GM12878 (cell line): ENCODE data around the gene C20orf202. TPM values are rescaled to one million over a fixed set of nuclear protein-coding genes. Genes with fewer than 3 reads are reported as not detected.

Experiments
- ATAC-seq: fragments of 200-7000 bp; cut with Tn5 transposase; 3 replicates; pipeline ENCODE4 v1.9.1; 2020; ENCODE audit warnings: mild to moderate bottlenecking, moderate library complexity
- BruUV-seq: library from RNA; stranded (reverse); fragments of 400-500 nt; replicated peaks from 2 replicates; lab custom pipeline; 2021; lab: Mats Ljungman, UMichigan
- CTCF ChIA-PET: fragments of 300-600 bp; sonication (Branson Sonifier 250); formaldehyde crosslinking; extraction: SDS; loops from one replicate; lab custom pipeline; 2021; ENCODE audit warnings: inconsistent platforms; lab: Yijun Ruan, JAX
- POLR2A ChIA-PET: fragments of 350-600 bp; formaldehyde crosslinking; extraction: SDS; loops from one replicate; lab custom pipeline; 2021; ENCODE audit warnings: inconsistent platforms; lab: Charles Lee
- RAD21 ChIA-PET: fragments of 300-600 bp; sonication (Branson Sonifier 250); formaldehyde crosslinking; loops from one replicate; lab custom pipeline; 2023; ENCODE audit warnings: antibody characterized with exemption; ENCODE audit not compliant: unreplicated experiment; lab: Charles Lee
- SMC1A ChIA-PET: fragments of 300-600 bp; sonication (Branson Sonifier 250); formaldehyde crosslinking; loops from one replicate; lab custom pipeline; 2023; ENCODE audit not compliant: unreplicated experiment, uncharacterized antibody; lab: Charles Lee
- DNase-seq: peaks from one replicate; pipeline ENCODE4 v3.0.0-alpha.2; 2011; ENCODE audit warnings: low read depth, low spot score
- FAIRE-seq: peaks from 3 replicates; lab custom pipeline; 2011; peaks lifted over from hg19 to GRCh38; lab: Jason Lieb, UNC
- H2AFZ ChIP-seq: 2 replicates; pipeline ENCODE4 v1.6.0; 2011; ENCODE audit warnings: low read depth, low read length, control low read depth; ENCODE audit not compliant: control insufficient read depth
- H3K27ac ChIP-seq: 2 replicates; pipeline ENCODE4 v1.5.1; 2011; ENCODE audit warnings: control low read depth; ENCODE audit not compliant: control insufficient read depth, insufficient read depth
- H3K27me3 ChIP-seq, 2 experiments: replicated peaks in 1 of 2; 2 replicates each; pipeline versions ENCODE4 v1.6.0 to v1.6.1; 2011; ENCODE audit warnings: low read length in 1 of 2; ENCODE audit not compliant: control insufficient read depth in 2 of 2, insufficient read depth in 2 of 2
- H3K36me3 ChIP-seq, 2 experiments: 2 replicates each; pipeline ENCODE4 v1.5.1; 2011; ENCODE audit warnings: low read length in 1 of 2; ENCODE audit not compliant: control insufficient read depth in 2 of 2, insufficient read depth in 2 of 2
- H3K4me1 ChIP-seq: 2 replicates; pipeline ENCODE4 v1.6.1; 2011; ENCODE audit warnings: mild to moderate bottlenecking, low read length, moderate library complexity, mixed read lengths; ENCODE audit not compliant: control insufficient read depth, insufficient read depth
- H3K4me2 ChIP-seq: 2 replicates; pipeline ENCODE4 v1.6.0; 2011; ENCODE audit warnings: control low read depth; ENCODE audit not compliant: control insufficient read depth, insufficient read depth
- H3K4me3 ChIP-seq: fragments of 200-600 bp; sonication (generic); 2 replicates; pipeline ENCODE4 v1.5.1; 2016
- H3K79me2 ChIP-seq: 2 replicates; pipeline ENCODE4 v1.6.0; 2011; ENCODE audit warnings: low read length; ENCODE audit not compliant: control insufficient read depth, insufficient read depth
- H3K9ac ChIP-seq: 2 replicates; pipeline ENCODE4 v1.8.0; 2011; ENCODE audit warnings: low read length, control low read depth, mixed read lengths; ENCODE audit not compliant: control insufficient read depth, insufficient read depth
- H3K9me3 ChIP-seq: replicated peaks from 3 replicates; pipeline ENCODE4 v1.5.1; 2011; ENCODE audit warnings: mild to moderate bottlenecking, low read length; ENCODE audit not compliant: control insufficient read depth, insufficient read depth
- H4K20me1 ChIP-seq: 2 replicates; pipeline ENCODE4 v1.6.0; 2011; ENCODE audit not compliant: control insufficient read depth, insufficient read depth
- BACH1 ChIP-seq: fragments of 450-650 bp; IDR thresholded peaks from 2 replicates; pipeline ENCODE4 v1.6.1; 2017; ENCODE audit warnings: mild to moderate bottlenecking, borderline replicate concordance
- EGR1 ChIP-seq, 2 experiments: IDR thresholded peaks; 1 replicate in 1 of 2; 2 replicates in 1 of 2; pipeline ENCODE4 v1.6.1; 2011 to 2012; ENCODE audit warnings: low read depth in 2 of 2, low read length in 2 of 2, borderline replicate concordance in 1 of 2, mild to moderate bottlenecking in 1 of 2, moderate library complexity in 1 of 2
- GABPA ChIP-seq: IDR thresholded peaks from 2 replicates; pipeline ENCODE4 v1.6.1; 2014; ENCODE audit warnings: antibody characterized with exemption, low read depth, mild to moderate bottlenecking, inconsistent platforms
- NFXL1 ChIP-seq: fragments of 450-650 bp; IDR thresholded peaks from 2 replicates; pipeline ENCODE4 v1.6.1; 2017; ENCODE audit warnings: antibody characterized with exemption, mild to moderate bottlenecking, borderline replicate concordance
- SPI1 ChIP-seq: IDR thresholded peaks from 2 replicates; pipeline ENCODE4 v1.6.1; 2011; ENCODE audit warnings: low read depth, mild to moderate bottlenecking, low read length, moderate library complexity, borderline replicate concordance; ENCODE audit not compliant: insufficient read depth
- SRF ChIP-seq, 2 experiments: IDR thresholded peaks; 2 replicates each; pipeline ENCODE4 v1.6.1; 2011; ENCODE audit warnings: low read depth in 2 of 2, low read length in 2 of 2, mild to moderate bottlenecking in 1 of 2, moderate library complexity in 1 of 2
- WRNIP1 ChIP-seq: IDR thresholded peaks from 2 replicates; pipeline ENCODE4 v1.6.1; 2011; ENCODE audit warnings: low read depth, low read length, improper control_type of control experiment, borderline replicate concordance
- ZNF274 ChIP-seq: IDR thresholded peaks from one replicate; pipeline ENCODE4 v1.8.0; 2011; ENCODE audit not compliant: insufficient read length, insufficient read depth
- WGBS: methylation state at CpG from one replicate; pipeline ENCODE4 v1.1.6; 2016; ENCODE audit warnings: low lambda C conversion rate; ENCODE audit not compliant: insufficient replicate concordance, insufficient coverage; ENCODE audit errors: missing lambda C conversion rate; 5-methylcytosine and 5-hydroxymethylcytosine counted together
- in situ Hi-C: fragments of 300-500 bp; cut with MboI; formaldehyde crosslinking; loops from 9 replicates; pipeline ENCODE4 v1.14.3; 2018; ENCODE audit warnings: mixed read lengths
- intact Hi-C: fragments of 100-400 bp; cut with micrococcal nuclease; formaldehyde crosslinking; loops from one replicate; pipeline ENCODE4 v1.14.2; 2022; ENCODE audit not compliant: unreplicated experiment
- polyA plus RNA-seq, 11 experiments: library from polyadenylated mRNA; depleted of rRNA in 4 of 11; unstranded in 6 of 11; stranded (reverse) in 5 of 11; fragments of >200 nt; fragmentation: Nextera tagmentation in 4 of 11; fragmentation: Illumina TruSeq in 1 of 11; extraction: Ambion mirVana in 4 of 11; extraction: Trizol in 1 of 11; gene quantifications; 1 replicate in 1 of 11; 2 replicates in 10 of 11; pipeline versions ENCODE4 v1.2.1 to v1.2.3, GENCODE V29; 2011 to 2016; ENCODE audit warnings: inconsistent platforms in 2 of 11, missing spikeins in 2 of 11, low read depth in 1 of 11
- total RNA-seq, 4 experiments: library from RNA; depleted of rRNA in 3 of 4; stranded (reverse); fragments of >200 nt in 3 of 4; fragmentation: Illumina TruSeq in 1 of 4; extraction: Trizol in 1 of 4; gene quantifications; 2 replicates each; pipeline versions ENCODE4 v1.2.1 to v1.2.3, GENCODE V29; 2013 to 2021
- TF ChIP-seq, protein P1 (sequence below): fragments of 450-650 bp; IDR thresholded peaks from 2 replicates; pipeline ENCODE4 v1.6.1; 2016; ENCODE audit warnings: mild to moderate bottlenecking
- TF ChIP-seq, protein P2 (sequence below): IDR thresholded peaks from 2 replicates; pipeline ENCODE4 v1.6.1; 2011; ENCODE audit warnings: borderline replicate concordance, low read depth, mild to moderate bottlenecking, moderate library complexity, low read length; ENCODE audit not compliant: insufficient read depth, poor library complexity, severe bottlenecking
- TF ChIP-seq, protein P3 (sequence below): fragments of 150-350 bp; IDR thresholded peaks from 2 replicates; pipeline ENCODE4 v1.6.1; 2016; ENCODE audit warnings: low read depth, low read length
- TF ChIP-seq, protein P4 (sequence below): fragments of 450-650 bp; IDR thresholded peaks from 2 replicates; pipeline ENCODE4 v1.6.1; 2017; ENCODE audit warnings: borderline replicate concordance

Gene C20orf202
- total and polyA plus RNA-seq, 10 of the 15 experiments (the other 5 are each of a cell fraction or from before 2014, with no cell fraction given), result 0.04 TPM; not detected in 8

DNA sequence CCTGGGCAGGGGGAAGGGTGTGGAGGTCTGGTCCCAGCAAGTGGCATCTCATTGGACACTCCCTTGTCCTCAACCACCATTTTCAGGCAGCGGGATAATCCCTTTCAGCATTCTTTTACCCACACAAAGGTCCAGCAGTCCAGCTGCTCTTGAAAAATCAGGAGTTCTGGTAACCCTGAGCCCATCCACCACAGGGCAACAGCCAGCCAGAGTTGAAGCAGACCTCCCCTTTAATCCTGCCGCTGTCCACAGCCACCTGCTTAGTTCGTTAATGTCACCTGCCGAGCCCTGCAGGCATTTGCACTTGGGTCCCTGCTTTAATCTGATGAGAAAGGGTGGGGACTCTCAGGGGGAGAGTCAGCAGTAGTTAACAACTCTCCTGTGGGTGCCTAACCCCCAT lies 29.6 kb upstream of the C20orf202 start:
- POLR2A ChIA-PET, result no interaction called here
- Histone ChIP-seq H2AFZ (no peak overlapping the region), H3K27ac (no peak overlapping the region), H3K4me3 (no peak overlapping the region), H3K4me2 (no peak overlapping the region), H4K20me1 (no peaks in the 10 kb centered on the region; the same call in 1 of the 2 replicates), H3K9me3 (no peaks in the 10 kb centered on the region), H3K27me3 (no peaks in the 10 kb centered on the region), H3K36me3 (peaks cover 9 to 10% of the 10 kb centered on the region in 2 experiments; a peak in 3 of 4 replicates), H3K9ac (no peak overlapping the region), H3K79me2 (no peaks in the 10 kb centered on the region), H3K4me1 (no peaks in the 10 kb centered on the region)
- ATAC-seq, result no peak
- RAD21 ChIA-PET, result no interaction called here
- 92% methylated on average over 4 of the region's 4 CpGs for WGBS
- intact Hi-C loops, result no loop called here
- DNase-seq, result no peak
- in situ Hi-C loops, result no loop called here
- no peak for FAIRE-seq
- CTCF ChIA-PET, result no interaction called here
- SMC1A ChIA-PET, result no interaction called here
- no TSS peak for BruUV-seq
- TF ChIP-seq, protein P1, sequence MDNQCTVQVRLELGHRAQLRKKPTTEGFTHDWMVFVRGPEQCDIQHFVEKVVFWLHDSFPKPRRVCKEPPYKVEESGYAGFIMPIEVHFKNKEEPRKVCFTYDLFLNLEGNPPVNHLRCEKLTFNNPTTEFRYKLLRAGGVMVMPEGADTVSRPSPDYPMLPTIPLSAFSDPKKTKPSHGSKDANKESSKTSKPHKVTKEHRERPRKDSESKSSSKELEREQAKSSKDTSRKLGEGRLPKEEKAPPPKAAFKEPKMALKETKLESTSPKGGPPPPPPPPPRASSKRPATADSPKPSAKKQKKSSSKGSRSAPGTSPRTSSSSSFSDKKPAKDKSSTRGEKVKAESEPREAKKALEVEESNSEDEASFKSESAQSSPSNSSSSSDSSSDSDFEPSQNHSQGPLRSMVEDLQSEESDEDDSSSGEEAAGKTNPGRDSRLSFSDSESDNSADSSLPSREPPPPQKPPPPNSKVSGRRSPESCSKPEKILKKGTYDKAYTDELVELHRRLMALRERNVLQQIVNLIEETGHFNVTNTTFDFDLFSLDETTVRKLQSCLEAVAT, result no peak
- TF ChIP-seq WRNIP1 (no peak), NFXL1 (no peak), SRF (IDR thresholded peaks at IDR 0.05; ENCODE audit: low read depth in 2 of 2, low read length in 2 of 2) (no peak), ZNF274 (no peak), BACH1 (no peak), EGR1 (IDR thresholded peaks at IDR 0.05; ENCODE audit: borderline replicate concordance in 1 of 2, low read depth in 2 of 2, low read length in 2 of 2) (no peak), SPI1 (no peak), GABPA (no peak)
- TF ChIP-seq, protein P2, sequence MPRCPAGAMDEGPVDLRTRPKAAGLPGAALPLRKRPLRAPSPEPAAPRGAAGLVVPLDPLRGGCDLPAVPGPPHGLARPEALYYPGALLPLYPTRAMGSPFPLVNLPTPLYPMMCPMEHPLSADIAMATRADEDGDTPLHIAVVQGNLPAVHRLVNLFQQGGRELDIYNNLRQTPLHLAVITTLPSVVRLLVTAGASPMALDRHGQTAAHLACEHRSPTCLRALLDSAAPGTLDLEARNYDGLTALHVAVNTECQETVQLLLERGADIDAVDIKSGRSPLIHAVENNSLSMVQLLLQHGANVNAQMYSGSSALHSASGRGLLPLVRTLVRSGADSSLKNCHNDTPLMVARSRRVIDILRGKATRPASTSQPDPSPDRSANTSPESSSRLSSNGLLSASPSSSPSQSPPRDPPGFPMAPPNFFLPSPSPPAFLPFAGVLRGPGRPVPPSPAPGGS, result no peak
- TF ChIP-seq, protein P3, sequence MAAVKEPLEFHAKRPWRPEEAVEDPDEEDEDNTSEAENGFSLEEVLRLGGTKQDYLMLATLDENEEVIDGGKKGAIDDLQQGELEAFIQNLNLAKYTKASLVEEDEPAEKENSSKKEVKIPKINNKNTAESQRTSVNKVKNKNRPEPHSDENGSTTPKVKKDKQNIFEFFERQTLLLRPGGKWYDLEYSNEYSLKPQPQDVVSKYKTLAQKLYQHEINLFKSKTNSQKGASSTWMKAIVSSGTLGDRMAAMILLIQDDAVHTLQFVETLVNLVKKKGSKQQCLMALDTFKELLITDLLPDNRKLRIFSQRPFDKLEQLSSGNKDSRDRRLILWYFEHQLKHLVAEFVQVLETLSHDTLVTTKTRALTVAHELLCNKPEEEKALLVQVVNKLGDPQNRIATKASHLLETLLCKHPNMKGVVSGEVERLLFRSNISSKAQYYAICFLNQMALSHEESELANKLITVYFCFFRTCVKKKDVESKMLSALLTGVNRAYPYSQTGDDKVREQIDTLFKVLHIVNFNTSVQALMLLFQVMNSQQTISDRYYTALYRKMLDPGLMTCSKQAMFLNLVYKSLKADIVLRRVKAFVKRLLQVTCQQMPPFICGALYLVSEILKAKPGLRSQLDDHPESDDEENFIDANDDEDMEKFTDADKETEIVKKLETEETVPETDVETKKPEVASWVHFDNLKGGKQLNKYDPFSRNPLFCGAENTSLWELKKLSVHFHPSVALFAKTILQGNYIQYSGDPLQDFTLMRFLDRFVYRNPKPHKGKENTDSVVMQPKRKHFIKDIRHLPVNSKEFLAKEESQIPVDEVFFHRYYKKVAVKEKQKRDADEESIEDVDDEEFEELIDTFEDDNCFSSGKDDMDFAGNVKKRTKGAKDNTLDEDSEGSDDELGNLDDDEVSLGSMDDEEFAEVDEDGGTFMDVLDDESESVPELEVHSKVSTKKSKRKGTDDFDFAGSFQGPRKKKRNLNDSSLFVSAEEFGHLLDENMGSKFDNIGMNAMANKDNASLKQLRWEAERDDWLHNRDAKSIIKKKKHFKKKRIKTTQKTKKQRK, result no peak
- TF ChIP-seq, protein P4, sequence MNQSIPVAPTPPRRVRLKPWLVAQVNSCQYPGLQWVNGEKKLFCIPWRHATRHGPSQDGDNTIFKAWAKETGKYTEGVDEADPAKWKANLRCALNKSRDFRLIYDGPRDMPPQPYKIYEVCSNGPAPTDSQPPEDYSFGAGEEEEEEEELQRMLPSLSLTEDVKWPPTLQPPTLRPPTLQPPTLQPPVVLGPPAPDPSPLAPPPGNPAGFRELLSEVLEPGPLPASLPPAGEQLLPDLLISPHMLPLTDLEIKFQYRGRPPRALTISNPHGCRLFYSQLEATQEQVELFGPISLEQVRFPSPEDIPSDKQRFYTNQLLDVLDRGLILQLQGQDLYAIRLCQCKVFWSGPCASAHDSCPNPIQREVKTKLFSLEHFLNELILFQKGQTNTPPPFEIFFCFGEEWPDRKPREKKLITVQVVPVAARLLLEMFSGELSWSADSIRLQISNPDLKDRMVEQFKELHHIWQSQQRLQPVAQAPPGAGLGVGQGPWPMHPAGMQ, result no peak
